ENCODE results near the gene PALM. TPM values are rescaled to one million over a fixed set of nuclear protein-coding genes. Genes with fewer than 3 reads are reported as not detected.
"Not testable (repeated sequence)": the region's sequence is repeated elsewhere in the genome, so short reads cannot be mapped to it uniquely, and the experiment has no call there.

PALM gene
- polyA plus RNA-seq, 1 donor from 2014 or later = 74.8 TPM

DNA sequence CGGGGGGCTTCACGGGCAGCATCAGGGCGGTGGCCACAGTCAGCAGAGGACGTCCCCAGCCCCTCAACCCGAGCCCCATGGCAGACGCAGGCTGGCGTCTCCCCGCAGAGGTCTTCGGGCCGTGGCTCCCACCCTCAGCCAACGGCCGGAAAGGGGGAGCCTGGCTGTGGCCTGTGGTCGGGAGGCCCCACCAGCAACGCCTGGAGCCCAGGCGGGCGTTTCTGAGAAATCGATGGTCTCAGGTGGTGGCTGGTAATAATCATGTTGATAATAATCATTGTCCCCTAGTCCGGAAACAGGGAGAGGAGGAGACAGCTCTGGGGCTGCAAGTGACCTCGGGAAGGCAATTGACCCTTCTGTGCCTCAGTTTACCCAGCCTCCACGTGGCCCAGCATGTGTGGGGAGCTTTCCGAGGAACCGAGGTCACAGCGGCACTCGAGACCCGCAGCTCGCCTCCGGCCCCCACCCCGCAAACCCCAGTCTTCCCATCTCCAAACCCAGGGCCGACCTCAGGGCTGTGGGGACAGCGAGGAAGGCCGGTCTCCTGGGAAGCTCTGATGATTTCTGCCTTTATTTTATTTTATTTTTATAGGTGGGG lies 13.3 kb upstream of the PALM start, which contains the start of gene PRSS57:
Gene PRSS57 (minus strand): TSS at position 101 of the 598 bp plus-strand sequence. CDS start 22 bp downstream, at position 79.
- H4K20me1 ChIP-seq (ENCODE audit: insufficient read depth) = no peaks in the 10 kb centered on the region
- no peaks in the 10 kb centered on the region for H3K27me3 ChIP-seq (ENCODE audit: insufficient read depth, low read depth, low read length)
- H2AFZ ChIP-seq (ENCODE audit: low read depth, low read length) = no peak within 1 kb of the TSS
- H3K4me2 ChIP-seq (ENCODE audit: low read length) = no peak within 1 kb of the TSS
- H3K36me3 ChIP-seq (ENCODE audit: insufficient read depth, low read length) = no peaks in the 10 kb centered on the region
- no peak within 1 kb of the TSS for H3K9ac ChIP-seq (ENCODE audit: low read length)
- no peaks in the 10 kb centered on the region for H3F3A ChIP-seq (ENCODE audit: insufficient read depth, low read length, poor library complexity, severe bottlenecking)
- H3K9me2 ChIP-seq (ENCODE audit: insufficient read depth, low read length) = no peaks in the 10 kb centered on the region
- H3K27ac ChIP-seq (ENCODE audit: low read length) = no peak within 1 kb of the TSS
- H3K9me3 ChIP-seq (ENCODE audit: low read length) = no peaks in the 10 kb centered on the region
- no peak within 1 kb of the TSS for H3K4me3 ChIP-seq (ENCODE audit: low read length)
- TF ChIP-seq TAF1 (IDR thresholded peaks at IDR 0.05; ENCODE audit: low read depth) (no peak), RAD21 (conservative IDR thresholded peaks at IDR 0.05) (no peak), EZH2 (IDR thresholded peaks at IDR 0.05; ENCODE audit: borderline replicate concordance, insufficient read depth, low read length, poor library complexity, severe bottlenecking) (no peak), EP300 (conservative IDR thresholded peaks at IDR 0.05; ENCODE audit: poor library complexity, severe bottlenecking) (no peak), MXI1 (conservative IDR thresholded peaks at IDR 0.05; ENCODE audit: poor library complexity, severe bottlenecking) (no peak), POLR2AphosphoS5 (IDR thresholded peaks at IDR 0.05) (no peak), SMC3 (conservative IDR thresholded peaks at IDR 0.05; ENCODE audit: poor library complexity) (no peak)
- TF ChIP-seq, protein P1, sequence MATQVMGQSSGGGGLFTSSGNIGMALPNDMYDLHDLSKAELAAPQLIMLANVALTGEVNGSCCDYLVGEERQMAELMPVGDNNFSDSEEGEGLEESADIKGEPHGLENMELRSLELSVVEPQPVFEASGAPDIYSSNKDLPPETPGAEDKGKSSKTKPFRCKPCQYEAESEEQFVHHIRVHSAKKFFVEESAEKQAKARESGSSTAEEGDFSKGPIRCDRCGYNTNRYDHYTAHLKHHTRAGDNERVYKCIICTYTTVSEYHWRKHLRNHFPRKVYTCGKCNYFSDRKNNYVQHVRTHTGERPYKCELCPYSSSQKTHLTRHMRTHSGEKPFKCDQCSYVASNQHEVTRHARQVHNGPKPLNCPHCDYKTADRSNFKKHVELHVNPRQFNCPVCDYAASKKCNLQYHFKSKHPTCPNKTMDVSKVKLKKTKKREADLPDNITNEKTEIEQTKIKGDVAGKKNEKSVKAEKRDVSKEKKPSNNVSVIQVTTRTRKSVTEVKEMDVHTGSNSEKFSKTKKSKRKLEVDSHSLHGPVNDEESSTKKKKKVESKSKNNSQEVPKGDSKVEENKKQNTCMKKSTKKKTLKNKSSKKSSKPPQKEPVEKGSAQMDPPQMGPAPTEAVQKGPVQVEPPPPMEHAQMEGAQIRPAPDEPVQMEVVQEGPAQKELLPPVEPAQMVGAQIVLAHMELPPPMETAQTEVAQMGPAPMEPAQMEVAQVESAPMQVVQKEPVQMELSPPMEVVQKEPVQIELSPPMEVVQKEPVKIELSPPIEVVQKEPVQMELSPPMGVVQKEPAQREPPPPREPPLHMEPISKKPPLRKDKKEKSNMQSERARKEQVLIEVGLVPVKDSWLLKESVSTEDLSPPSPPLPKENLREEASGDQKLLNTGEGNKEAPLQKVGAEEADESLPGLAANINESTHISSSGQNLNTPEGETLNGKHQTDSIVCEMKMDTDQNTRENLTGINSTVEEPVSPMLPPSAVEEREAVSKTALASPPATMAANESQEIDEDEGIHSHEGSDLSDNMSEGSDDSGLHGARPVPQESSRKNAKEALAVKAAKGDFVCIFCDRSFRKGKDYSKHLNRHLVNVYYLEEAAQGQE (IDR thresholded peaks at IDR 0.05; ENCODE audit: borderline replicate concordance) = no peak
- TF ChIP-seq, protein P2, sequence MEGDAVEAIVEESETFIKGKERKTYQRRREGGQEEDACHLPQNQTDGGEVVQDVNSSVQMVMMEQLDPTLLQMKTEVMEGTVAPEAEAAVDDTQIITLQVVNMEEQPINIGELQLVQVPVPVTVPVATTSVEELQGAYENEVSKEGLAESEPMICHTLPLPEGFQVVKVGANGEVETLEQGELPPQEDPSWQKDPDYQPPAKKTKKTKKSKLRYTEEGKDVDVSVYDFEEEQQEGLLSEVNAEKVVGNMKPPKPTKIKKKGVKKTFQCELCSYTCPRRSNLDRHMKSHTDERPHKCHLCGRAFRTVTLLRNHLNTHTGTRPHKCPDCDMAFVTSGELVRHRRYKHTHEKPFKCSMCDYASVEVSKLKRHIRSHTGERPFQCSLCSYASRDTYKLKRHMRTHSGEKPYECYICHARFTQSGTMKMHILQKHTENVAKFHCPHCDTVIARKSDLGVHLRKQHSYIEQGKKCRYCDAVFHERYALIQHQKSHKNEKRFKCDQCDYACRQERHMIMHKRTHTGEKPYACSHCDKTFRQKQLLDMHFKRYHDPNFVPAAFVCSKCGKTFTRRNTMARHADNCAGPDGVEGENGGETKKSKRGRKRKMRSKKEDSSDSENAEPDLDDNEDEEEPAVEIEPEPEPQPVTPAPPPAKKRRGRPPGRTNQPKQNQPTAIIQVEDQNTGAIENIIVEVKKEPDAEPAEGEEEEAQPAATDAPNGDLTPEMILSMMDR (IDR thresholded peaks at IDR 0.05; ENCODE audit: poor library complexity, severe bottlenecking) = no peak
- H3K79me2 ChIP-seq (replicated peaks; ENCODE audit: insufficient read depth, low read length) = no peaks in the 10 kb centered on the region

DNA sequence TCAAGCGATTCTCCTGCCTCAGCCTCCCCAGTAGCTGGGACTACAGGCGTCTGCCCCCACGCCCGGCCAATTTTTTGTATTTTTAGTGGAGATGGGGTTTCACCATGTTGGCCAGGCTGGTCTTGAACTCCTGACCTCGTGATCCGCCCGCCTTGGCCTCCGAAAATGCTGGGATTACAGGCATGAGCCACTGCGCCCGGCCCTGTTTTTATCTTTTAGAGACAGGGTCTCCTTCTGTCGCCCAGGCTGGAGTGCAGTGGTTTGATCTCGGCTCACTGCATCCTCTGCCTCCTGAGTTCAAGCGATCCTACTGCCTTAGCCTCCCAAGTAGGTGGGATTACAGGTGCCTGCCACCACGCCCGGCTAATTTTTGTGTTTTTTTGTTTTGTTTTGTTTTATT lies 10.2 kb upstream of the PALM start:
- not testable (repeated sequence) for H4K20me1 ChIP-seq (ENCODE audit: insufficient read depth); H3K27me3 ChIP-seq (ENCODE audit: insufficient read depth, low read depth, low read length); H3K9ac ChIP-seq (ENCODE audit: low read length); H3K27ac ChIP-seq (ENCODE audit: low read length); H3K9me2 ChIP-seq (ENCODE audit: insufficient read depth, low read length); H3K4me2 ChIP-seq (ENCODE audit: low read length); H3K79me2 ChIP-seq (replicated peaks; ENCODE audit: insufficient read depth, low read length); H3F3A ChIP-seq (ENCODE audit: insufficient read depth, low read length, poor library complexity, severe bottlenecking); H3K9me3 ChIP-seq (ENCODE audit: low read length); H3K4me3 ChIP-seq (ENCODE audit: low read length); H2AFZ ChIP-seq (ENCODE audit: low read depth, low read length); H3K36me3 ChIP-seq (ENCODE audit: insufficient read depth, low read length)

DNA sequence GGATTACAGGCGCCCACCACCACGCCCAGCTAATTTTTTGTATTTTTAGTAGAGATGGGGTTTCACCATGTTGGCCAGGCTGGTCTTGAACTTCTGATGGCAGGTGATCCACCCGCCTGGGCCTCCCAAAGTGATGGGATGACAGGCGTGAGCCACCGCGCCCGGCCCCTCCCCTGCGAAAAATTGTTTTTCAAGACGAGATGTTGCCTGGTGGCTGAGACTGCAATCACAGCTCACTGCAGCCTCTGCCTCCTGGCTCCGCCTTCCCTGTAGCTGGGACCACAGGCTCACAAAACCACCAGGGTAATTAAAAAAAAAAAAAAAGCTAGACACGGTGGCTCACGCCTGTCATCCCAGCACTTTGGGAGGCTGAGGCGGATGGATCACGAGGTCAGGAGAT lies 8.8 kb upstream of the PALM start:
- not testable (repeated sequence) for H3K27ac ChIP-seq (ENCODE audit: low read length); H3F3A ChIP-seq (ENCODE audit: insufficient read depth, low read length, poor library complexity, severe bottlenecking); H3K9ac ChIP-seq (ENCODE audit: low read length); H3K36me3 ChIP-seq (ENCODE audit: insufficient read depth, low read length); H3K27me3 ChIP-seq (ENCODE audit: insufficient read depth, low read depth, low read length); H2AFZ ChIP-seq (ENCODE audit: low read depth, low read length); H3K4me3 ChIP-seq (ENCODE audit: low read length); H3K9me2 ChIP-seq (ENCODE audit: insufficient read depth, low read length); H4K20me1 ChIP-seq (ENCODE audit: insufficient read depth); H3K79me2 ChIP-seq (replicated peaks; ENCODE audit: insufficient read depth, low read length); H3K9me3 ChIP-seq (ENCODE audit: low read length); H3K4me2 ChIP-seq (ENCODE audit: low read length)

DNA sequence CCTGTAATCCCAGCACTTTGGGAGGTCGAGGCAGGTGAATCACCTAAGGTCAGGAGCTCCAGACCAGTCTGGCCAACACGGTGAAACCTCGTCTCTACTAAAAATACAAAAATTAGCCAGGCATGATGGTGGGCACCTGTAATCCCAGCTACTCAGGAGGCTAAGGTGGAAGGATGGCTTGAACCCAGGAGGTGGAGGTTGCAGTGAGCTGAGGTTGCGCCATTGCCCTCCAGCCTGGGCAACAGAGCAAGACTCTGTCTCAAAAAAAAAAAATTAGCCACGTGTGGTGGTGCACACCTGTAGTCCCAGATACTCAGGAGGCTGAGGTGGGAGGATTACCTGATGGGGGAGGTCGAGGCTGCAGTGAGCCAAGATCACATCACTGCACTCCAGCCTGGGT lies 5.9 kb upstream of the PALM start:
- H3K27ac ChIP-seq (ENCODE audit: low read length); H2AFZ ChIP-seq (ENCODE audit: low read depth, low read length); H3K9ac ChIP-seq (ENCODE audit: low read length); H3K4me3 ChIP-seq (ENCODE audit: low read length); H4K20me1 ChIP-seq (ENCODE audit: insufficient read depth); H3K9me3 ChIP-seq (ENCODE audit: low read length); H3K27me3 ChIP-seq (ENCODE audit: insufficient read depth, low read depth, low read length); H3K4me2 ChIP-seq (ENCODE audit: low read length); H3K79me2 ChIP-seq (replicated peaks; ENCODE audit: insufficient read depth, low read length); H3K9me2 ChIP-seq (ENCODE audit: insufficient read depth, low read length); H3K36me3 ChIP-seq (ENCODE audit: insufficient read depth, low read length); H3F3A ChIP-seq (ENCODE audit: insufficient read depth, low read length, poor library complexity, severe bottlenecking): not testable (repeated sequence)
